Keratinocyte (primary cell): ENCODE data around the gene RBM6. TPM values are rescaled to one million over a fixed set of nuclear protein-coding genes. Genes with fewer than 3 reads are reported as not detected.

ENCODE experiments used
- DNase-seq: peaks from one replicate; pipeline ENCODE4 v3.0.0-alpha.2; 2011; ENCODE audit warnings: low read depth, missing footprints, low spot score
- FAIRE-seq: peaks from 2 replicates; lab custom pipeline; 2011; peaks lifted over from hg19 to GRCh38; lab: Jason Lieb, UNC
- H2AFZ ChIP-seq: 2 replicates; pipeline ENCODE4 v1.6.0; 2012; ENCODE audit warnings: low read length, control low read depth, inconsistent platforms; ENCODE audit not compliant: control insufficient read depth
- H3K27ac ChIP-seq: 2 replicates; pipeline ENCODE4 v1.5.1; 2011; ENCODE audit warnings: low read length; ENCODE audit not compliant: control insufficient read depth, insufficient read depth
- H3K27me3 ChIP-seq: 3 replicates; pipeline ENCODE4 v1.6.0; 2011; ENCODE audit warnings: low read length; ENCODE audit not compliant: control insufficient read depth, insufficient read depth; ENCODE audit errors: extremely low read depth
- H3K36me3 ChIP-seq, 2 experiments: 2 replicates in 1 of 2; 3 replicates in 1 of 2; pipeline ENCODE4 v1.5.1; 2011; ENCODE audit warnings: low read length in 2 of 2, mild to moderate bottlenecking in 1 of 2; ENCODE audit not compliant: control insufficient read depth in 2 of 2, insufficient read depth in 2 of 2; ENCODE audit errors: extremely low read depth in 1 of 2
- H3K4me1 ChIP-seq: 3 replicates; pipeline ENCODE4 v1.5.1; 2011; ENCODE audit warnings: low read length; ENCODE audit not compliant: control insufficient read depth, insufficient read depth; ENCODE audit errors: extremely low read depth
- H3K4me2 ChIP-seq: 3 replicates; pipeline ENCODE4 v1.6.0; 2011; ENCODE audit warnings: low read depth, low read length; ENCODE audit not compliant: control insufficient read depth, insufficient read depth; ENCODE audit errors: extremely low read depth
- H3K4me3 ChIP-seq, 3 experiments: fragments of 200-600 bp in 1 of 3; sonication (generic) in 1 of 3; 2 replicates in 2 of 3; 3 replicates in 1 of 3; pipeline ENCODE4 v1.5.1; 2011 to 2016; ENCODE audit warnings: low read length in 3 of 3, mild to moderate bottlenecking in 3 of 3, control low read depth in 2 of 3, inconsistent platforms in 1 of 3, low read depth in 1 of 3, mixed read lengths in 1 of 3, mixed run types in 1 of 3, moderate library complexity in 1 of 3; ENCODE audit not compliant: control insufficient read depth in 2 of 3, insufficient read depth in 2 of 3; ENCODE audit errors: extremely low read depth in 1 of 3
- H3K79me2 ChIP-seq: 2 replicates; pipeline ENCODE4 v1.6.0; 2012; ENCODE audit warnings: low read length; ENCODE audit not compliant: control insufficient read depth, insufficient read depth
- H3K9ac ChIP-seq: 3 replicates; pipeline ENCODE4 v1.6.0; 2011; ENCODE audit warnings: low read length; ENCODE audit not compliant: control insufficient read depth, insufficient read depth; ENCODE audit errors: extremely low read depth
- H3K9me1 ChIP-seq: 3 replicates; pipeline ENCODE4 v1.6.0; 2011; ENCODE audit warnings: low read length; ENCODE audit not compliant: control insufficient read depth, insufficient read depth; ENCODE audit errors: extremely low read depth
- H3K9me3 ChIP-seq: 2 replicates; pipeline ENCODE4 v1.5.1; 2012; ENCODE audit warnings: low read depth, low read length; ENCODE audit not compliant: control insufficient read depth
- H4K20me1 ChIP-seq: 3 replicates; pipeline ENCODE4 v1.6.0; 2011; ENCODE audit warnings: low read length; ENCODE audit not compliant: control insufficient read depth, insufficient read depth; ENCODE audit errors: extremely low read depth
- CTCF ChIP-seq, 3 experiments: IDR thresholded peaks in 1 of 3; conservative IDR thresholded peaks in 1 of 3; optimal IDR thresholded peaks in 1 of 3; 2 replicates in 2 of 3; 3 replicates in 1 of 3; pipeline versions ENCODE3 to v1.5.1; 2011; ENCODE audit warnings: low read length in 3 of 3, mild to moderate bottlenecking in 3 of 3, moderate library complexity in 2 of 3, control low read depth in 1 of 3, inconsistent platforms in 1 of 3; ENCODE audit not compliant: insufficient read depth in 2 of 3; ENCODE audit errors: extremely low read depth in 1 of 3
- EZH2 ChIP-seq: IDR thresholded peaks from one replicate; pipeline ENCODE4 v1.6.1; 2012; ENCODE audit warnings: inconsistent platforms, mild to moderate bottlenecking, low read length, moderate library complexity
- dilution Hi-C: fragments of 300-500 bp; cut with MboI; formaldehyde crosslinking; loops from one replicate; pipeline ENCODE4 v1.7.0; 2020; ENCODE audit warnings: low sequenced_read_pairs; ENCODE audit not compliant: extremely low pct_ligation_motif_present
- polyA plus RNA-seq, 5 experiments: library from polyadenylated mRNA; depleted of rRNA in 3 of 5; stranded (reverse) in 3 of 5; stranded (forward) in 1 of 5; unstranded in 1 of 5; fragments of >200 nt; gene quantifications; 1 replicate in 1 of 5; 2 replicates in 3 of 5; 3 replicates in 1 of 5; pipeline versions ENCODE4 v1.2.1 to v1.2.3, GENCODE V29; 2011 to 2012; ENCODE audit warnings: missing spikeins in 2 of 5, low read depth in 1 of 5, low replicate concordance in 1 of 5

The RBM6 gene
- polyA plus RNA-seq, 1 donor (not counting 4 experiments of a cell fraction or from before 2014, with no cell fraction given), result 43.2 TPM

DNA sequence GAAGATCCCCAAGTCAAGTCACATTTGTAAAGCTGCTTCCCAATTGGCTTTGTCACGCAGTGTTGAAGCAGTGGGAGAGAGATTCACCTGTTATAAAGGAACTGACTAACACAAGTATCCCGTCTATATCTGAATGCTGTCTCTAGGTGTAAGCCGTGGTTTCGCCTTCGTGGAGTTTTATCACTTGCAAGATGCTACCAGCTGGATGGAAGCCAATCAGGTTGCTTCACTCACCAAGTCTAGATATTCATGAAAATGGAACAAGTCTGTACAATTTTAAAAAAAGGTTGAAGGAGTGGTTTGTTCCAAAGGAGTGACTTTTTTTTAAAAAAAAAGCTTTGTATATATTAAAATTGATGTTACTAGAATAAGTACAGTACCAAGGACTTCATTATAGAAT, 160.4 kb downstream of the RBM6 start:
- DNase-seq, result no peak
- Histone ChIP-seq H4K20me1 (no peaks in the 10 kb centered on the region), H3K36me3 (peaks cover 40 to 70% of the 10 kb centered on the region in 2 experiments), H3K9ac (no peak overlapping the region), H3K9me3 (no peaks in the 10 kb centered on the region), H3K9me1 (no peaks in the 10 kb centered on the region), H3K4me3 (no peak overlapping the region), H3K27ac (no peak overlapping the region), H3K4me2 (no peak overlapping the region), H3K79me2 (peaks cover 19% of the 10 kb centered on the region), H3K4me1 (no peaks in the 10 kb centered on the region), H2AFZ (no peak overlapping the region), H3K27me3 (no peaks in the 10 kb centered on the region)
- dilution Hi-C loops, result no loop called here
- FAIRE-seq, result no peak
- TF ChIP-seq EZH2, result no peak
- TF ChIP-seq CTCF (optimal IDR thresholded peaks at IDR 0.05 in 1 of 3, IDR thresholded peaks at IDR 0.05 in 1 of 3, conservative IDR thresholded peaks at IDR 0.05 in 1 of 3; ENCODE audit: extremely low read depth in 1 of 3, insufficient read depth in 2 of 3, low read length in 3 of 3), result no peak

- no peaks in the 10 kb centered on the region for H4K20me1 ChIP-seq
- H3K27me3 ChIP-seq, result no peaks in the 10 kb centered on the region
- H2AFZ ChIP-seq, result no peak overlapping the region
- H3K9ac ChIP-seq, result no peak overlapping the region
- dilution Hi-C loops, result no loop called here
- H3K36me3 ChIP-seq, result peaks cover 37 to 67% of the 10 kb centered on the region in 2 experiments
- no peak overlapping the region for H3K4me2 ChIP-seq
- H3K4me3 ChIP-seq, result no peak overlapping the region
- no peaks in the 10 kb centered on the region for H3K4me1 ChIP-seq
- FAIRE-seq (no peak), DNase-seq (no peak)
- H3K79me2 ChIP-seq, result peaks cover 11% of the 10 kb centered on the region
- H3K27ac ChIP-seq, result no peak overlapping the region
- no peak for TF ChIP-seq CTCF (optimal IDR thresholded peaks at IDR 0.05 in 1 of 3, IDR thresholded peaks at IDR 0.05 in 1 of 3, conservative IDR thresholded peaks at IDR 0.05 in 1 of 3; ENCODE audit: extremely low read depth in 1 of 3, insufficient read depth in 2 of 3, low read length in 3 of 3)
- no peak for TF ChIP-seq EZH2
- no peaks in the 10 kb centered on the region for H3K9me1 ChIP-seq
- no peaks in the 10 kb centered on the region for H3K9me3 ChIP-seq
These were observed 161.3 kb downstream of the RBM6 start for GRCh38 chr3:50100956-50101845.
